ENCODE data around the gene HELZ. TPM values are rescaled to one million over a fixed set of nuclear protein-coding genes. Genes with fewer than 3 reads are reported as not detected.

Gene HELZ
- total RNA-seq, 1 experiment from 2014 or later: 49.8 TPM

DNA sequence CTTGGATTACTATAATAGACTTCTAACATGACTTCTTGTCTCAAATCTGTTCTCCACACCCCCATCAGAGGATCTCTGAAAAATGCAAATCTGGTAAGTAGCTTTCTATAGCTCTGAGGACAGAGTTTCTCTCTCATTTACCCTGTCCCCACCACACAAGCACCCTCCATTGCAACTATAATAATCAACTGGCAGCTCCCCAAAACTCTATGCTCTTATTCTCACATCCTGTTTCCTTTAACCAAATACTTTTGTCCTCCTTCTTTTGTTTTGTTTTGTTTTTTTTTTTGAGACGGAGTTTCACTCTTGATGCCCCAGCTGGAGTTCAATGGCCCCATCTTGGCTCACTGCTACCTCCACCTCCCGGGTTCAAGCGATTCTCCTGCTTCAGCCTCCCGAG lies 73.4 kb downstream of the HELZ start:
- Histone ChIP-seq H2AK5ac (ENCODE audit: insufficient read length, low read length) (no peak overlapping the region), H2BK5ac (ENCODE audit: insufficient read length, low read length) (no peak overlapping the region), H3K79me1 (ENCODE audit: insufficient read depth, low read depth, low read length, poor library complexity, severe bottlenecking) (no peaks in the 10 kb centered on the region), H3K4me2 (ENCODE audit: insufficient read depth, insufficient read length, low read length) (no peak overlapping the region), H3K23me2 (ENCODE audit: insufficient read length, low read depth, low read length, poor library complexity, severe bottlenecking) (no peaks in the 10 kb centered on the region), H3K4ac (ENCODE audit: low read depth, low read length) (no peak overlapping the region), H2BK12ac (ENCODE audit: insufficient read length, low read depth, low read length) (no peak overlapping the region), H2BK15ac (ENCODE audit: low read depth, low read length) (no peak overlapping the region), H3K79me2 (ENCODE audit: insufficient read depth, low read length) (no peaks in the 10 kb centered on the region), H3K56ac (ENCODE audit: insufficient read length, low read depth, low read length) (no peak overlapping the region), H3K9ac (ENCODE audit: extremely low read depth, insufficient read length, low read length) (no peak overlapping the region), H4K8ac (replicated peaks; ENCODE audit: insufficient read length, low read depth, low read length) (no peak overlapping the region), H4K5ac (ENCODE audit: insufficient read length, low read depth, low read length) (no peak overlapping the region), H3K18ac (ENCODE audit: insufficient read length, low read depth, low read length) (no peak overlapping the region), H2BK120ac (ENCODE audit: low read depth, low read length, poor library complexity, severe bottlenecking) (no peak overlapping the region), H2AFZ (ENCODE audit: low read length) (no peak overlapping the region), H3K14ac (ENCODE audit: insufficient read depth, low read length) (no peak overlapping the region), H3K27me3 (ENCODE audit: insufficient read depth, low read length) (no peaks in the 10 kb centered on the region), H4K91ac (ENCODE audit: insufficient read length, low read depth, low read length) (no peak overlapping the region), H4K20me1 (ENCODE audit: control insufficient read depth, insufficient read depth, insufficient read length) (no peaks in the 10 kb centered on the region), H3T11ph (ENCODE audit: low read length) (no peak overlapping the region), H3K23ac (ENCODE audit: insufficient read length, low read depth, low read length) (no peak overlapping the region), H2BK20ac (ENCODE audit: low read depth, low read length, poor library complexity, severe bottlenecking) (no peak overlapping the region), H3K27ac (ENCODE audit: insufficient read length, low read depth, low read length) (no peak overlapping the region), H3K9me3 (ENCODE audit: control insufficient read depth, low read depth, low read length) (no peaks in the 10 kb centered on the region), H3K4me1 (ENCODE audit: insufficient read depth, low read length) (no peaks in the 10 kb centered on the region)
- Mint-ChIP-seq H3K27me3 (ENCODE audit: low read depth) (no peaks in the 10 kb centered on the region), H3K9me3 (no peaks in the 10 kb centered on the region), H3K36me3 (ENCODE audit: insufficient read depth in 1 of 3, low read depth in 3 of 3) (peaks cover 0 to 13% (median 0%) of the 10 kb centered on the region in 3 experiments; a peak in 5 of 7 replicates), H3K4me3 (no peak overlapping the region), H3K4me1 (no peaks in the 10 kb centered on the region), H3K27ac (no peak overlapping the region)
- TF ChIP-seq, protein P1, sequence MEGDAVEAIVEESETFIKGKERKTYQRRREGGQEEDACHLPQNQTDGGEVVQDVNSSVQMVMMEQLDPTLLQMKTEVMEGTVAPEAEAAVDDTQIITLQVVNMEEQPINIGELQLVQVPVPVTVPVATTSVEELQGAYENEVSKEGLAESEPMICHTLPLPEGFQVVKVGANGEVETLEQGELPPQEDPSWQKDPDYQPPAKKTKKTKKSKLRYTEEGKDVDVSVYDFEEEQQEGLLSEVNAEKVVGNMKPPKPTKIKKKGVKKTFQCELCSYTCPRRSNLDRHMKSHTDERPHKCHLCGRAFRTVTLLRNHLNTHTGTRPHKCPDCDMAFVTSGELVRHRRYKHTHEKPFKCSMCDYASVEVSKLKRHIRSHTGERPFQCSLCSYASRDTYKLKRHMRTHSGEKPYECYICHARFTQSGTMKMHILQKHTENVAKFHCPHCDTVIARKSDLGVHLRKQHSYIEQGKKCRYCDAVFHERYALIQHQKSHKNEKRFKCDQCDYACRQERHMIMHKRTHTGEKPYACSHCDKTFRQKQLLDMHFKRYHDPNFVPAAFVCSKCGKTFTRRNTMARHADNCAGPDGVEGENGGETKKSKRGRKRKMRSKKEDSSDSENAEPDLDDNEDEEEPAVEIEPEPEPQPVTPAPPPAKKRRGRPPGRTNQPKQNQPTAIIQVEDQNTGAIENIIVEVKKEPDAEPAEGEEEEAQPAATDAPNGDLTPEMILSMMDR (conservative IDR thresholded peaks at IDR 0.05): no peak
- no CpG with 5 or more reads among the region's 4 CpGs for WGBS (ENCODE audit: extremely low coverage, insufficient read length, low lambda C conversion rate)
- DNase-seq: no peak

Data from H9 (cell line).